HG02571 (cell line): ENCODE data around the gene CITED4.
"Not testable (repeated sequence)": the region's sequence is repeated elsewhere in the genome, so short reads cannot be mapped to it uniquely, and the experiment has no call there.

Experiments
- ATAC-seq: cut with Tn5 transposase; IDR thresholded peaks from one replicate; pipeline ENCODE4 v1.9.1; 2021; ENCODE audit warnings: mild to moderate bottlenecking, moderate library complexity; ENCODE audit not compliant: unreplicated experiment

CITED4 gene

GRCh38 chr1:40862008-40862863, at the start of gene CITED4:
TSS of gene CITED4 (minus strand) at chr1:40862363. CDS start at chr1:40862127, 236 bp downstream.
- ATAC-seq: peak; percentile 91

DNA sequence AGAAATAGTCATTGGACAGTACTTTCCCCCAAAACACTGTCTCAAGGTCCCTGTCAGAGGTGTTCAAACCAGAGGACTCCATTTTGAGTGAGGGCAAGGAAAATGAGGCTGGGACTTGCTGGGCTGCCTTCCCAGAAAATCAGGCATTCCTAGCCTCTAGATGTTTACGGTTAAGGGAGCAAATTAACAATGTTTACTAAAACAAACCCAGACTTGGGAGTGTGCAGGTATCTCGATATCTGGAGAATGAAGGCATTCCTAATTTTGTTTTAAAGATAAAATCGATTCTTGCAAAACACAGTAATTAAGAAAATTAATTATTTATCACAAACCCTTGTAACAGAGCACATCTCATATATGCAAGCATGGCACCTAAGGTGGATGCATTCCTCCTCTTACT, 48.9 kb upstream of the CITED4 start:
- no peak for ATAC-seq

DNA sequence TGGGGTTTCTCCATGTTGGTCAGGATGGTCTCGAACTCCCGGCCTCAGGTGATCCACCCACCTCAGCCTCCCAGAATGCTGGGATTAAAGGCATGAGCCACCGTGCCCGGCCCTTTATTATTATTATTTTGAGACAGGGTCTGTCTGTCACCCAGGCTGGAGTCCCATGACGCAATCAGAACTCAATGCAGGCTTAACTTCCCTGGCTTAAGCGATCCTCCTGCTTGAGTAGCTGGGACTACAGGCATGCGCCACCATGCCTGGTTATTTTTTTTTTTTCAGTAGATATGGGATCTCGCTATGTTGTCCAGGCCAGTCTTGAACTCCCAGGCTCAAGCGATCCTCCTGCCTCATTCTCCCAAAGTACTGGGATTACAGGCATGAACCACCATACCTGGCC, 47.1 kb upstream of the CITED4 start:
- no peak for ATAC-seq

GRCh38 chr1:40908350-40908749, 46.2 kb upstream of the CITED4 start:
- ATAC-seq: no peak

- ATAC-seq: no peak
These were observed 45.7 kb upstream of the CITED4 start for GRCh38 chr1:40907899-40908298.

DNA sequence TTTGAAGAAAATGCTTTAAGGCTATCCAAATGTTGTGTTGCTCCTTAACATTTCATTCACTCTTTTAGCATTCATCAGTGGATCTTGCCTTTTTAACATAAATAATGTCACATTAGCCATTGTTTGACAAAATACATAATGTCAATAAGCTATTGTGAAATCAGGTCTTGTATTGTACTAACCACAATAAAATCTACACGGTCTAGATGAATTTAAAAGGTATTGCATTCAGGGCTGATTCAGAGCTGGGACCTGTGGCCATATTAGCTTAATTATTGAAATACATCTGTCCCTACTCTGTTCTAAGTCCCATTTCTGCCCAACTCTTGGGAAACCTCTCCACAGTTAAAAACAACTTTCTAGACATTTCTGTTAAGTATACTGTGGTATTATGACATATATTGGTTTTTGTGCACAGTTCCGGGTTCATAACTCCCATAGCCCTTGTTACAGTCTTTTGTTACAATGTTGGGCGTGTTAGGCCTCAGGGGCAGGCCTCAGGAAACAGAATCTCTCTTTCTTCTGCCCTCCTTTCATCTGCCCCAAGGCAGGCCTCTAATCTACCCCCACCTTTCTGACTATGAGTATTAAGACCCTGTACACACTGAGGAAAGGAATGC, 44.7 kb upstream of the CITED4 start:
- no peak for ATAC-seq

GRCh38 chr1:40905061-40905460, 42.9 kb upstream of the CITED4 start:
- no peak for ATAC-seq

- ATAC-seq: no peak
These were observed 40.9 kb upstream of the CITED4 start for GRCh38 chr1:40903106-40903505.

DNA sequence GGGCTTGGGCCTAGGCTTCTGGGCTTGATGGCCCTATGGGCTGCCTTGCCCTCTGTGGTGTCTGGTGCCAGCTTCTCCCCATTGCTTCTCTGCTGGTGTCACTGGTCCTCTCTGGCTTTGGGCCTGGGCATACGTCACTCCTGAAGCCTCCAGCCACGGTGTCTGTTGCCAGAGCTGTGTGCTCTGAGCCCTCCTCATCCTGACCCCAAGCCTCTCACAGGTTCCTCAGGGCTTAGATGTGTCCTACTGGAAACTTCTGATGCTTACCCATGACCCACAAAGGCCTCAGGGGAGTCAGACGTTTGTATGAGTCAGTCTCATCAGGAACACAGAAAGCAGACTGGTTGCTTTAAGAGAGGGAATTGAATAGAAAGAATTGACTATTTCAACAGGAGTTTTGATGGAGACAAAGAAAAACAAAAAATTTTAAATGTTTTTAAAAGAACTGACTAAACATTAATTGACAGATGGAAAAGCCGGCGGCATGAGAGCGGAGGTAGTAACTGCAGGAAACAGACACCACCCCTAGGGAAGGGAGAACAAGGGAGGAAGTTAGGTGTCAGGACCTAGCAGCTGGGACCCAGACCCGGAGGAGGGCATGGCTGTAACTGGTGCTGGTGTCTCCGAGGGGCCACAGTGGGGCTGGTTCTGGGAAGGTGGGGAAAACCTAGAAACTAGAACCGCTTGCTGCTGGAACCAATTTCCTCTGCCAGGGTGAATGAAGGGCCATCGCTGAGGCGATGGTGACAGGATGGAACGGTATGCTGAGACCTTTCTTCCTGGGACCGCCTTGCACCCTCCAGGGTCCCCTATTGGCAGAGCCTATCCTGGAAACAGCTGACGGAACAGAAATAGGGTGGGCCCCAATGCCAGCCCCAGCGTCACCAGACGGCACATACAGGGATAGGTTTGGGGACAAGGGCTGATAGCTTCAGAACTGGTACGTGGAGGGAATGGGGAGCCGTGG, 40.0 kb upstream of the CITED4 start:
- no peak for ATAC-seq

- no peak for ATAC-seq
These were observed 37.2 kb upstream of the CITED4 start for GRCh38 chr1:40899230-40899870.

- no peak for ATAC-seq
These were observed 36.3 kb upstream of the CITED4 start for GRCh38 chr1:40898431-40898901.

- ATAC-seq: no peak
These were observed 35.4 kb upstream of the CITED4 start for GRCh38 chr1:40897513-40897912.

GRCh38 chr1:40896482-40896881, 34.3 kb upstream of the CITED4 start:
- no peak for ATAC-seq

- ATAC-seq: no peak
These were observed 33.4 kb upstream of the CITED4 start for GRCh38 chr1:40895601-40896000.

GRCh38 chr1:40894858-40895257, 32.7 kb upstream of the CITED4 start:
- ATAC-seq: not testable (repeated sequence)

GRCh38 chr1:40894455-40894854, 32.3 kb upstream of the CITED4 start:
- no peak for ATAC-seq

DNA sequence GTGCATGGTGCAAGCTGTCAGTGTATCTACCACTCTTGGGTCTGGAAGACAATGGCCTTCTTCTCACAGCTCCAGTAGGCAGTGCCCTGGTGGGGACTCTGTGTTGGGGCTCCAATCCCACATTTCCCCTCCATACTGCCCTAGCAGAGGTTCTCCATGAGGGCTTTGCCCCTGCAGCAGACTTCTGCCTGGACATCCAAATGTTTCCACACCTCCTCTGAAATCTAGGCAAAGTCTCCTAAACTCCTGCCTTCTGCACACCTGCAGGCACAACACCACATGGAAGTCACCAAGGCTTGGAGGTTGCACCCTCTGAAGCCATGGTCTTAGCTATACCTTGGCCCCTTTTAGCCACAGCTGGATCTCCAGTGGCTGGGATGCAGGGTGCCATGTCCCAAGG, 31.8 kb upstream of the CITED4 start:
- ATAC-seq: no peak

GRCh38 chr1:40892354-40892753, 30.2 kb upstream of the CITED4 start:
- ATAC-seq: no peak

DNA sequence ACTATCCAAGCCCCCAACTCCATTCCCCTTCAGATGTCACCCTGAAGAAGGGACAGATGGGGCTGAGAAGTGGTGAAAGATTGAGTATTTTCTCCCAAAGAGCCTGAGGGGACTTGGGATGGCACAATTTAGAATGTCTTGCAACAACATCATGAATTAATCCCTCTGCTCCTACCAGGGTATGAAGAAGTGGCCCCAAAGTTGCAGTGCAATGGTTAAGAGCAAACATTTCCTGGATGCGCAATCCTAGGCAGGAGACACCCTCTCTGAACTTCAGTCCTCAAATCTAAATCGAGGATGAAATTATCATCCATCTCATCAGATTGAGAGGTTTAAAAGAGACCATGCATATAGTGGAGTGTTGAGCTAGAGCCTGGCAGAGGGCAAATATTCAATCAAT, 28.6 kb upstream of the CITED4 start:
- ATAC-seq: no peak

GRCh38 chr1:40887652-40888051, 25.5 kb upstream of the CITED4 start:
- no peak for ATAC-seq

- ATAC-seq: no peak
These were observed 24.8 kb upstream of the CITED4 start for GRCh38 chr1:40887012-40887378.
